Calu3 (cell line): ENCODE measurements around the gene KERA. TPM values are rescaled to one million over a fixed set of nuclear protein-coding genes. Genes with fewer than 3 reads are reported as not detected.

ENCODE experiments used
- BruUV-seq: library from RNA; stranded (reverse); fragments of 400-500 nt; replicated peaks from 2 replicates; lab custom pipeline; 2021; lab: Mats Ljungman, UMichigan
- CTCF ChIA-PET: fragments of 300-600 bp; sonication (Branson Sonifier 250); formaldehyde crosslinking; loops from one replicate; lab custom pipeline; 2022; ENCODE audit warnings: antibody characterized with exemption; lab: Charles Lee
- DNase-seq: peaks from one replicate; pipeline ENCODE4 v3.0.0; 2022
- H3K27ac Mint-ChIP-seq: one replicate; pipeline ENCODE4 v1.8.0; 2022; ENCODE audit warnings: mixed read lengths; ENCODE audit not compliant: unreplicated experiment
- H3K27me3 Mint-ChIP-seq: one replicate; pipeline ENCODE4 v1.8.0; 2022; ENCODE audit warnings: mixed read lengths; ENCODE audit not compliant: unreplicated experiment
- H3K36me3 Mint-ChIP-seq: one replicate; pipeline ENCODE4 v1.8.0; 2022; ENCODE audit warnings: mild to moderate bottlenecking, moderate library complexity, mixed read lengths; ENCODE audit not compliant: insufficient read depth, unreplicated experiment
- H3K4me1 Mint-ChIP-seq: one replicate; pipeline ENCODE4 v1.8.0; 2022; ENCODE audit warnings: mild to moderate bottlenecking, low read depth, mixed read lengths; ENCODE audit not compliant: unreplicated experiment
- H3K4me3 Mint-ChIP-seq: one replicate; pipeline ENCODE4 v1.8.0; 2022; ENCODE audit warnings: mild to moderate bottlenecking, low read depth, moderate library complexity, mixed read lengths; ENCODE audit not compliant: unreplicated experiment
- H3K9me3 Mint-ChIP-seq: one replicate; pipeline ENCODE4 v1.8.0; 2022; ENCODE audit warnings: low read depth, mixed read lengths; ENCODE audit not compliant: unreplicated experiment
- CTCF ChIP-seq: fragments of 200-600 bp; IDR thresholded peaks from one replicate; pipeline ENCODE4 v1.8.0; 2022; ENCODE audit warnings: antibody characterized with exemption; ENCODE audit not compliant: unreplicated experiment
- intact Hi-C: fragments of 100-400 bp; cut with micrococcal nuclease; formaldehyde crosslinking; loops from one replicate; pipeline ENCODE4 v1.10.0; 2022; ENCODE audit not compliant: unreplicated experiment
- total RNA-seq: library from RNA; stranded (reverse); gene quantifications from 2 replicates; pipeline ENCODE4 v1.2.3, GENCODE V29; 2022

KERA gene
- total RNA-seq, 1 experiment from 2014 or later: not detected

GRCh38 chr12:91052026-91052425 lies 5.8 kb downstream of the KERA start:
- Mint-ChIP-seq H3K27me3 (no peaks in the 10 kb centered on the region), H3K4me3 (no peak overlapping the region), H3K4me1 (no peaks in the 10 kb centered on the region), H3K36me3 (no peaks in the 10 kb centered on the region), H3K9me3 (no peaks in the 10 kb centered on the region), H3K27ac (no peak overlapping the region)
- CTCF ChIA-PET: no interaction called here
- DNase-seq: no peak
- no TSS peak for BruUV-seq
- no peak for TF ChIP-seq CTCF
- intact Hi-C loops: no loop called here

GRCh38 chr12:91044586-91044985 lies 13.2 kb downstream of the KERA start:
- Mint-ChIP-seq H3K4me1 (no peaks in the 10 kb centered on the region), H3K4me3 (no peak overlapping the region), H3K27me3 (no peaks in the 10 kb centered on the region), H3K27ac (no peak overlapping the region), H3K36me3 (no peaks in the 10 kb centered on the region), H3K9me3 (no peaks in the 10 kb centered on the region)
- CTCF ChIA-PET: no interaction called here
- intact Hi-C loops: no loop called here
- no peak for TF ChIP-seq CTCF
- DNase-seq: no peak
- BruUV-seq: no TSS peak

- Mint-ChIP-seq H3K27ac (no peak overlapping the region), H3K4me3 (no peak overlapping the region), H3K36me3 (no peaks in the 10 kb centered on the region), H3K4me1 (no peaks in the 10 kb centered on the region), H3K27me3 (no peaks in the 10 kb centered on the region), H3K9me3 (no peaks in the 10 kb centered on the region)
- intact Hi-C loops: no loop called here
- CTCF ChIA-PET: interaction anchor here (0.6 kb wide), 1 partner anchor 216 kb away, joined by 3 read pairs; no protein-coding TSS in a partner anchor
- no TSS peak for BruUV-seq
- DNase-seq: no peak
- no peak for TF ChIP-seq CTCF
Observed at GRCh38 chr12:91043408-91043807, 14.4 kb downstream of the KERA start.

- Mint-ChIP-seq H3K4me3 (no peak overlapping the region), H3K4me1 (no peaks in the 10 kb centered on the region), H3K27ac (no peak overlapping the region), H3K36me3 (no peaks in the 10 kb centered on the region), H3K9me3 (no peaks in the 10 kb centered on the region), H3K27me3 (no peaks in the 10 kb centered on the region)
- intact Hi-C loops: no loop called here
- BruUV-seq: no TSS peak
- CTCF ChIA-PET: interaction anchor here (0.6 kb wide), 1 partner anchor 201 kb away, joined by 3 read pairs; no protein-coding TSS in a partner anchor
- no peak for DNase-seq
- no peak for TF ChIP-seq CTCF
Observed at GRCh38 chr12:91040096-91040755, 17.6 kb downstream of the KERA start.
